Vagina (tissue), 2 donors: Measurements from ENCODE around the gene IFNGR2.

Source experiments
- CTCF ChIP-seq, 3 experiments: fragments of 450-650 bp in 2 of 3; fragments of 200-600 bp in 1 of 3; sonication (generic) in 1 of 3; IDR thresholded peaks; one replicate each; pipeline ENCODE4 v1.5.1; 2017 to 2019; ENCODE audit warnings: antibody characterized with exemption in 3 of 3, mild to moderate bottlenecking in 2 of 3, moderate library complexity in 2 of 3
- POLR2A ChIP-seq, 2 donors: fragments of 450-650 bp; IDR thresholded peaks; one replicate each; pipeline ENCODE4 v1.6.1; 2017; ENCODE audit warnings: antibody characterized with exemption in 2 of 2, mild to moderate bottlenecking in 2 of 2, moderate library complexity in 2 of 2

- TF ChIP-seq CTCF (IDR thresholded peaks at IDR 0.05) (no peak), POLR2A (IDR thresholded peaks at IDR 0.05) (no peak)
Observed at GRCh38 chr21:33373451-33373850, 29.8 kb upstream of the IFNGR2 start.
